K562 (cell line): Measurements from ENCODE around the gene NCAM2. TPM values are rescaled to one million over a fixed set of nuclear protein-coding genes. Genes with fewer than 3 reads are reported as not detected.

Experiments
- ATAC-seq: fragments of 200-7000 bp; cut with Tn5 transposase; 3 replicates; pipeline ENCODE4 v1.9.1; 2020; ENCODE audit warnings: moderate library complexity
- Bru-seq: library from RNA; stranded (reverse); fragments of 400-500 nt; gene quantifications from one replicate; lab custom pipeline; 2021; lab: Mats Ljungman, UMichigan
- BruChase-seq, 2 experiments: library from RNA; stranded (reverse); fragments of 400-500 nt; gene quantifications; one replicate each; lab custom pipeline; 2021; lab: Mats Ljungman, UMichigan
- BruUV-seq: library from RNA; stranded (reverse); fragments of 400-500 nt; replicated peaks from 2 replicates; lab custom pipeline; 2021; lab: Mats Ljungman, UMichigan
- CTCF ChIA-PET: fragments of 300-600 bp; formaldehyde crosslinking; extraction: SDS; loops from one replicate; lab custom pipeline; 2021; ENCODE audit warnings: low intra/inter-chr PET ratio; lab: Yijun Ruan, JAX
- POLR2A ChIA-PET: fragments of 300-600, 350-650 bp; sonication (Branson Sonifier 250); formaldehyde crosslinking; extraction: SDS; loops from one replicate; lab custom pipeline; 2021; ENCODE audit warnings: antibody characterized with exemption, inconsistent platforms; lab: Yijun Ruan, JAX
- DNase-seq, 4 experiments: peaks; one replicate each; pipeline versions ENCODE4 v3.0.0 to v3.0.0-alpha.2; 2011 to 2018; ENCODE audit warnings: low spot score in 3 of 4, mixed read lengths in 3 of 4; ENCODE audit errors: extremely low read depth in 1 of 4
- FAIRE-seq: peaks from 2 replicates; lab custom pipeline; 2011; peaks lifted over from hg19 to GRCh38; lab: Jason Lieb, UNC
- H2AFZ ChIP-seq: 2 replicates; pipeline ENCODE4 v1.6.0; 2011; ENCODE audit warnings: low read depth, low read length, control low read depth, inconsistent platforms
- H3K27ac ChIP-seq: fragments of 200-600 bp; 3 replicates; pipeline ENCODE4 v1.8.0; 2011; ENCODE audit warnings: low read depth, mild to moderate bottlenecking, control low read depth, inconsistent platforms, low read length, moderate library complexity, mixed read lengths; ENCODE audit errors: extremely low read depth
- H3K27me3 ChIP-seq, 2 experiments: fragments of 300-600 bp in 1 of 2; 2 replicates in 1 of 2; 3 replicates in 1 of 2; pipeline versions ENCODE4 v1.6.0 to v1.8.0; 2011; ENCODE audit warnings: inconsistent platforms in 2 of 2, low read length in 2 of 2, mild to moderate bottlenecking in 1 of 2, mixed read lengths in 1 of 2, moderate library complexity in 1 of 2; ENCODE audit not compliant: control insufficient read depth in 2 of 2, insufficient read depth in 2 of 2
- H3K36me3 ChIP-seq: fragments of 300-600 bp; 3 replicates; pipeline ENCODE4 v1.8.0; 2011; ENCODE audit warnings: mild to moderate bottlenecking, low read length, inconsistent platforms; ENCODE audit not compliant: control insufficient read depth, insufficient read depth
- H3K4me1 ChIP-seq, 2 experiments: fragments of 200-600 bp in 1 of 2; replicated peaks in 1 of 2; 2 replicates in 1 of 2; 3 replicates in 1 of 2; pipeline versions ENCODE4 v1.5.1 to v1.8.0; 2011; ENCODE audit warnings: inconsistent platforms in 2 of 2, low read length in 2 of 2, mild to moderate bottlenecking in 1 of 2, mixed read lengths in 1 of 2, moderate library complexity in 1 of 2; ENCODE audit not compliant: control insufficient read depth in 2 of 2, insufficient read depth in 2 of 2
- H3K4me2 ChIP-seq: 2 replicates; pipeline ENCODE4 v1.6.1; 2011; ENCODE audit warnings: low read length, control low read depth, inconsistent platforms, mixed read lengths; ENCODE audit not compliant: insufficient read depth
- H3K4me3 ChIP-seq: fragments of 200-600 bp; sonication (generic), shearing (Covaris generic); 2 replicates; pipeline ENCODE4 v1.5.1; 2016; ENCODE audit warnings: control low read depth, inconsistent platforms
- H3K79me2 ChIP-seq: fragments of 200-600 bp; 3 replicates; pipeline ENCODE4 v1.8.0; 2011; ENCODE audit warnings: low read length, inconsistent platforms; ENCODE audit not compliant: control insufficient read depth, insufficient read depth
- H3K9ac ChIP-seq, 2 experiments: 2 replicates each; pipeline versions ENCODE4 v1.6.0 to v1.6.1; 2011; ENCODE audit warnings: low read depth in 2 of 2, low read length in 2 of 2, control low read depth in 1 of 2, inconsistent platforms in 1 of 2, mild to moderate bottlenecking in 1 of 2, mixed read lengths in 1 of 2; ENCODE audit not compliant: insufficient read depth in 1 of 2
- H3K9me1 ChIP-seq: one replicate; pipeline ENCODE4 v1.6.0; 2011; ENCODE audit warnings: inconsistent platforms, mild to moderate bottlenecking, low read length, moderate library complexity; ENCODE audit not compliant: control insufficient read depth, insufficient read depth
- H3K9me3 ChIP-seq: replicated peaks from 2 replicates; pipeline ENCODE4 v1.5.1; 2011; ENCODE audit warnings: low read depth, low read length, inconsistent platforms; ENCODE audit not compliant: control insufficient read depth, insufficient read depth
- H4K20me1 ChIP-seq: replicated peaks from 2 replicates; pipeline ENCODE4 v1.6.1; 2011; ENCODE audit warnings: low read length, inconsistent platforms, mixed read lengths; ENCODE audit not compliant: control insufficient read depth, insufficient read depth
- AFF4 ChIP-seq: sonication (generic); formaldehyde crosslinking; IDR thresholded peaks from 2 replicates; pipeline ENCODE4 v1.8.0; 2023; ENCODE audit warnings: mild to moderate bottlenecking, missing genetic modification reagents
- ELF1 ChIP-seq: fragments of 200-800 bp; sonication (Bioruptor generic); IDR thresholded peaks from 2 replicates; pipeline ENCODE4 v1.6.1; 2016; ENCODE audit warnings: missing genetic modification characterization, missing compliant biosample characterization
- FOXA1 ChIP-seq: fragments of 450-650 bp; IDR thresholded peaks from 2 replicates; pipeline ENCODE4 v1.6.1; 2016; ENCODE audit warnings: mild to moderate bottlenecking, borderline replicate concordance
- MAFF ChIP-seq: IDR thresholded peaks from 2 replicates; pipeline ENCODE4 v1.6.1; 2012; ENCODE audit warnings: low read length, improper control_type of control experiment
- MED1 ChIP-seq: sonication (generic); formaldehyde crosslinking; IDR thresholded peaks from 2 replicates; pipeline ENCODE4 v1.8.1; 2023; ENCODE audit warnings: missing genetic modification reagents, borderline replicate concordance
- TAF15 ChIP-seq: fragments of 200-400 bp; formaldehyde crosslinking; IDR thresholded peaks from 2 replicates; pipeline ENCODE4 v1.6.1; 2017; ENCODE audit warnings: mild to moderate bottlenecking, low read depth, low read length, moderate library complexity
- TAF7 ChIP-seq: fragments of 450-650 bp; IDR thresholded peaks from 2 replicates; pipeline ENCODE4 v1.6.1; 2016; ENCODE audit warnings: missing genetic modification characterization, missing compliant biosample characterization
- TEAD2 ChIP-seq: fragments of 450-650 bp; IDR thresholded peaks from 2 replicates; pipeline ENCODE4 v1.6.1; 2016; ENCODE audit warnings: missing genetic modification characterization, control low read depth, missing compliant biosample characterization
- U2AF2 ChIP-seq: fragments of 200-400 bp; formaldehyde crosslinking; optimal IDR thresholded peaks from 2 replicates; pipeline ENCODE3; 2017; ENCODE audit warnings: low read depth, mild to moderate bottlenecking, low read length
- ZC3H4 ChIP-seq: sonication (generic); formaldehyde crosslinking; IDR thresholded peaks from 2 replicates; pipeline ENCODE4 v1.9.0; 2021; ENCODE audit warnings: missing genetic modification reagents, borderline replicate concordance
- WGBS: fragments of 100-300 bp; shearing (Covaris generic); methylation state at CpG from one replicate; pipeline ENCODE4 v1.1.6; 2016; ENCODE audit warnings: low coverage, mixed read lengths; ENCODE audit not compliant: insufficient coverage; ENCODE audit errors: missing lambda C conversion rate; 5-methylcytosine and 5-hydroxymethylcytosine counted together
- in situ Hi-C: fragments of 300-500 bp; cut with MboI; formaldehyde crosslinking; loops from 4 replicates; pipeline ENCODE4 v1.15.0; 2018; ENCODE audit warnings: inconsistent platforms, mixed read lengths
- intact Hi-C: fragments of 100-400 bp; cut with micrococcal nuclease; formaldehyde crosslinking; loops from 2 replicates; pipeline ENCODE4 v1.14.2; 2022
- long read RNA-seq, 3 experiments: library from polyadenylated mRNA in 2 of 3; library from RNA in 1 of 3; unstranded in 2 of 3; stranded (forward) in 1 of 3; transcript quantifications; one replicate each; pipeline ENCODE4 v2.0.0, GENCODE V29; 2019 to 2022
- polyA minus RNA-seq, 3 experiments: library from RNA; depleted of rRNA, polyadenylated mRNA; stranded (reverse); fragments of >200 nt; gene quantifications; 2 replicates each; pipeline ENCODE4 v1.2.3, GENCODE V29; 2011
- polyA plus RNA-seq, 8 experiments: library from polyadenylated mRNA; depleted of rRNA in 4 of 8; stranded (reverse) in 5 of 8; unstranded in 3 of 8; fragments of >200 nt; fragmentation: Nextera tagmentation in 2 of 8; fragmentation: Illumina TruSeq in 1 of 8; extraction: Ambion mirVana in 2 of 8; extraction: Trizol in 1 of 8; gene quantifications; 2 replicates each; pipeline versions ENCODE4 v1.2.1 to v1.2.3, GENCODE V29; 2011 to 2014; ENCODE audit warnings: inconsistent platforms in 1 of 8, missing spikeins in 1 of 8
- total RNA-seq, 7 experiments: library from RNA; depleted of rRNA in 6 of 7; stranded (reverse); fragments of >200 nt in 6 of 7; fragmentation: Illumina TruSeq in 2 of 7; extraction: Trizol in 2 of 7; gene quantifications; 2 replicates each; pipeline versions ENCODE4 v1.2.1 to v1.2.3, GENCODE V29; 2011 to 2021; ENCODE audit warnings: low replicate concordance in 1 of 7
- TF ChIP-seq, protein P1 (sequence below): fragments of 450-650 bp; IDR thresholded peaks from one replicate; pipeline ENCODE4 v1.6.1; 2018; ENCODE audit warnings: mild to moderate bottlenecking, moderate library complexity; ENCODE audit not compliant: partially characterized antibody

The NCAM2 gene
- total RNA-seq (2011; cell fraction: chromatin; rRNA removed; ENCODE audit: low replicate concordance): 51.1 and 253 TPM in 2 replicates
- 8.7 and 12.8 TPM in 2 replicates for total RNA-seq (2011; cell fraction: nucleolus; rRNA removed)
- total RNA-seq (2011; cell fraction: nucleoplasm; rRNA removed): 22.4 and 25.6 TPM in 2 replicates
- total RNA-seq (2014; rRNA removed) (14.8 and 15.9 TPM in 2 replicates), total RNA-seq (2014; rRNA removed; fragmentation: Illumina TruSeq; extraction: Trizol) (51.2 and 82.9 TPM in 2 replicates), total RNA-seq (2015; rRNA removed; fragmentation: Illumina TruSeq; extraction: Trizol) (24.2 and 27.8 TPM in 2 replicates), total RNA-seq (2021) (52.8 and 54.5 TPM in 2 replicates), polyA plus RNA-seq (2011; rRNA removed) (41.5 and 58.2 TPM in 2 replicates), polyA plus RNA-seq (2014; fragmentation: Illumina TruSeq; extraction: Trizol) (19.3 and 22.7 TPM in 2 replicates), polyA plus RNA-seq (2014; fragmentation: Nextera tagmentation; extraction: Ambion mirVana) (10 to 100 TPM; 23.3 to 35.8 TPM), polyA plus RNA-seq (2014; rRNA removed) (11.1 and 14.0 TPM in 2 replicates), polyA minus RNA-seq (2011; rRNA and poly(A)+ RNA removed) (187 and 244 TPM in 2 replicates), Bru-seq, nascent RNA (percentile 79 among the genes with signal in this experiment), BruChase-seq, experiment 1, labeled RNA remaining after a 2-hour chase (percentile 78 among the genes with signal in this experiment), BruChase-seq, experiment 2, labeled RNA remaining after a 6-hour chase (percentile 73 among the genes with signal in this experiment)
- 3.2 and 6.9 TPM in 2 replicates for polyA plus RNA-seq (2011; cell fraction: cytosol; rRNA removed)
- 23.3 and 35.2 TPM in 2 replicates for polyA plus RNA-seq (2011; cell fraction: nucleus; rRNA removed)
- polyA plus RNA-seq (2012): 12.9 and 25.5 TPM in 2 replicates
- polyA minus RNA-seq (2011; cell fraction: cytosol; rRNA and poly(A)+ RNA removed): 20.9 and 23.7 TPM in 2 replicates
- 31.2 and 65.5 TPM in 2 replicates for polyA minus RNA-seq (2011; cell fraction: nucleus; rRNA and poly(A)+ RNA removed)
- long read RNA-seq, experiment 1, partial matches to known transcripts: 21 of 126 reads
- long read RNA-seq, experiment 1, other reads (novel, unspliced or antisense): 105 of 126 reads
- long read RNA-seq, experiment 2, partial matches to known transcripts: 2 of 13 reads
- long read RNA-seq, experiment 2, other reads (novel, unspliced or antisense): 11 of 13 reads
- long read RNA-seq, experiment 3, partial matches to known transcripts: 14 of 35 reads
- long read RNA-seq, experiment 3, other reads (novel, unspliced or antisense): 21 of 35 reads

DNA sequence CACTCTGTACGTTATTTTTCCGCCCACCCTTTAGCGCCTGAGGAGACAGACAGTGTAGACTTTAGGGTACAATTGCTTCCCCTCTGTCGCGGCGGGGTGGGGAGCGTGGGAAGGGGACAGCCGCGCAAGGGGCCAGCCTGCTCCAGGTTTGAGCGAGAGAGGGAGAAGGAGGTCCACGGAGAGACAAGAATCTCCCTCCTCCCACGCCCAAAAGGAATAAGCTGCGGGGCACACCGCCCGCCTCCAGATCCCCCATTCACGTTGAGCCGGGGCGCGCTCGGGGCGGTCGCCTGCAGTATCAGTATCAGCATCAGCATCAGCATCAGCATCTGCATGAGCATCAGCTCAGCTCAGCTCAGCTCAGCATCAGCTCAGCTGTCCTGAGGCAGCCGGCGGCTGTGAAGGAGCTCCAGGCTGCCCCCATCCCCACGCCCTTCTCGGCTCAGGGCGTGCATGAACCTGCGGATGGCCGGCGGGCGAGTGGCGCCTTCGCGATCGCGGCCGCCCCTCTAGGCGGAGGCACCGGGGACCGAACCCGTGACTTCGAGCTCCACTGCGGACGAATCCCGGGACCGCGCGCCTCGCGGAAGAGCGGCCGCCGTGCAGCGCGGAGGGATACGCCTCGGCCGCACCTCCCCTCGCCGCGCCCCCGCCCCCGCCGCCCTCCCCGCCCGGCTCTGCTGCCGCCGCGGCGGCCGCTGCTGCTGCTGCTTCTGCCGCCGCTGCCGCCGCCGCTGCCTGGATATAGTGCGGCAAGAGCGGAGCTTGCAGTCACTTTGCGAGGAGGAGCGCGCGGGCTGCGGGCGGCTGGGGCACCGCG is at the start of gene NCAM2:
TSS of gene NCAM2 (plus strand) at position 774 of the 820 bp plus-strand sequence.
- ChIA-PET CTCF (interaction anchor here (0.7 kb wide), 2 partner anchors 312 to 693 kb away, joined by 3 to 4 read pairs; no protein-coding TSS in a partner anchor), POLR2A (no interaction called here)
- Histone ChIP-seq H3K27ac (no peak within 1 kb of the TSS), H2AFZ (peak within 1 kb of the TSS; percentile 88), H3K36me3 (no peaks in the 10 kb centered on the region), H3K4me3 (peak within 1 kb of the TSS; percentile 49), H3K4me1 (peaks cover 0 to 16% of the 10 kb centered on the region in 2 experiments; a peak in 3 of 5 replicates), H4K20me1 (no peaks in the 10 kb centered on the region), H3K27me3 (peaks cover 0 to 7% of the 10 kb centered on the region in 2 experiments; a peak in 1 of 5 replicates), H3K9me3 (no peaks in the 10 kb centered on the region), H3K9ac (peak within 1 kb of the TSS; percentile 41 to 84; a peak in 3 of 4 replicates), H3K9me1 (no peaks in the 10 kb centered on the region), H3K4me2 (peak within 1 kb of the TSS; percentile 81), H3K79me2 (no peaks in the 10 kb centered on the region)
- 24% methylated on average over 51 of the region's 86 CpGs for WGBS
- BruUV-seq: no TSS peak
- FAIRE-seq (no peak), DNase-seq (peak; percentile 70 to 76 (median 74)), ATAC-seq (peak; percentile 91)
- in situ Hi-C loops (no loop called here), intact Hi-C loops (loop anchor here (2.0 to 5.0 kb wide), 2 partner anchors 924 to 1795 kb away; no protein-coding TSS in a partner anchor)
- TF ChIP-seq AFF4 (CRISPR knock-in tag) (no peak), MED1 (CRISPR knock-in tag) (no peak), ELF1 (tag) (peak; percentile 57), TEAD2 (tag) (no peak), TAF7 (tag) (no peak), ZC3H4 (CRISPR knock-in tag) (no peak), TAF15 (no peak), U2AF2 (no peak), FOXA1 (no peak), MAFF (no peak)
- TF ChIP-seq, protein P1, sequence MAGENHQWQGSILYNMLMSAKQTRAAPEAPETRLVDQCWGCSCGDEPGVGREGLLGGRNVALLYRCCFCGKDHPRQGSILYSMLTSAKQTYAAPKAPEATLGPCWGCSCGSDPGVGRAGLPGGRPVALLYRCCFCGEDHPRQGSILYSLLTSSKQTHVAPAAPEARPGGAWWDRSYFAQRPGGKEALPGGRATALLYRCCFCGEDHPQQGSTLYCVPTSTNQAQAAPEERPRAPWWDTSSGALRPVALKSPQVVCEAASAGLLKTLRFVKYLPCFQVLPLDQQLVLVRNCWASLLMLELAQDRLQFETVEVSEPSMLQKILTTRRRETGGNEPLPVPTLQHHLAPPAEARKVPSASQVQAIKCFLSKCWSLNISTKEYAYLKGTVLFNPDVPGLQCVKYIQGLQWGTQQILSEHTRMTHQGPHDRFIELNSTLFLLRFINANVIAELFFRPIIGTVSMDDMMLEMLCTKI: no peak
